ENCODE data around the gene TALDO1.

DNA sequence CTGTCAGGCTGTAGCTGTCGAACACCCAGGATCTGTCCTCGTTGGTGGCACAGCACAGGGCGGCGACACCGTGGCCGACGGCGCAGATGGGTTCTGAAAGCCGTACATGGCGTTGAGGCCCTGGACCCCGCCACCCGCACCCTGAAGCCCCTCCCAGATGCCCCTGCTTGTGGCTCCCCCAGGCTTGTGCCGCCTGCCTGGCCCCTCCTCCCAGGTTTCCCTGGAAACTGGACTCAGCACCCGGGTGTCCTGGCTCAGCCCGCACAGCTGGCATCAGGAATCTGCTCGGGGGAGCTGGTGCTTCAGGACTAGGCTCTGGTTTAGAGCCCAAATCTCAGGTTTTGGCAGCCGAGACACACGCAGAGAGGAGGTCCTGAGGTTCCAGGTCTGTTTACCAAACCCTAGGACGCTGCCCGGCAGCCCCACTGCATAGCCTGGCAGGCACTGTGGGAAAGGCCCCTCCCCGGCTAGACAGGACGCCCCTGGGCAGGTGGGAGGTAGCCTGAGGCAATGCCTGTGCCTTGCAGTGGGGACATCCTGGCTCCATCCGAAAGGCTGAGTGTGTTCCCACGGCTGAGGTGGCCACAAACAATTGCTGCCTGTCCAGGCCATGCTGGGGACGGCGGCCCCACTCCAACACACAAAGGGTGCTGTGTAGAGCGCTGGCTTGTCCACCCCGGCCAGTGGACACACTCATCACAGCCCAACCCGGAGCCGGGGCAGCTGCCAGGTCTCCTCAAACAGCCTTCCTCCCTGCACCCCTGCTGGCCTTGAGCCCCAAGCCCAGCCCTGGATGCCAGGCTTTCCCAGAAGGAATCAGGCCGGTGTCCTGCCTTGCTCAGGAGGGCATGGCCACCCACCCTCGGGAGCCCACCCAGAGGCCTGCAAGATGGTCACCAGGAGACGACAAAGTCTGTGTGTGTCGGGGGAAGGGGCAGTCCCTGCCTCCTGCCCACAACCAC, 25.4 kb downstream of the TALDO1 start:
- TF ChIP-seq, protein P1, sequence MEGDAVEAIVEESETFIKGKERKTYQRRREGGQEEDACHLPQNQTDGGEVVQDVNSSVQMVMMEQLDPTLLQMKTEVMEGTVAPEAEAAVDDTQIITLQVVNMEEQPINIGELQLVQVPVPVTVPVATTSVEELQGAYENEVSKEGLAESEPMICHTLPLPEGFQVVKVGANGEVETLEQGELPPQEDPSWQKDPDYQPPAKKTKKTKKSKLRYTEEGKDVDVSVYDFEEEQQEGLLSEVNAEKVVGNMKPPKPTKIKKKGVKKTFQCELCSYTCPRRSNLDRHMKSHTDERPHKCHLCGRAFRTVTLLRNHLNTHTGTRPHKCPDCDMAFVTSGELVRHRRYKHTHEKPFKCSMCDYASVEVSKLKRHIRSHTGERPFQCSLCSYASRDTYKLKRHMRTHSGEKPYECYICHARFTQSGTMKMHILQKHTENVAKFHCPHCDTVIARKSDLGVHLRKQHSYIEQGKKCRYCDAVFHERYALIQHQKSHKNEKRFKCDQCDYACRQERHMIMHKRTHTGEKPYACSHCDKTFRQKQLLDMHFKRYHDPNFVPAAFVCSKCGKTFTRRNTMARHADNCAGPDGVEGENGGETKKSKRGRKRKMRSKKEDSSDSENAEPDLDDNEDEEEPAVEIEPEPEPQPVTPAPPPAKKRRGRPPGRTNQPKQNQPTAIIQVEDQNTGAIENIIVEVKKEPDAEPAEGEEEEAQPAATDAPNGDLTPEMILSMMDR (IDR thresholded peaks at IDR 0.05) = no peak
- TF ChIP-seq POLR2A (IDR thresholded peaks at IDR 0.05) = no peak

All from testis (tissue), 2 donors.